Osteoblast (primary cell): ENCODE results near the gene OLFM2. TPM values are rescaled to one million over a fixed set of nuclear protein-coding genes. Genes with fewer than 3 reads are reported as not detected.
"Not testable (repeated sequence)": the region's sequence is repeated elsewhere in the genome, so short reads cannot be mapped to it uniquely, and the experiment has no call there.

Experiments
- DNase-seq: peaks from one replicate; pipeline ENCODE4 v3.0.0; 2011; ENCODE audit warnings: low spot score, mixed read lengths; ENCODE audit not compliant: insufficient read length; ENCODE audit errors: missing footprints
- H2AFZ ChIP-seq: 2 replicates; pipeline ENCODE4 v1.6.0; 2011; ENCODE audit warnings: mild to moderate bottlenecking, low read length
- H3K27ac ChIP-seq: 2 replicates; pipeline ENCODE4 v1.5.1; 2011; ENCODE audit warnings: mild to moderate bottlenecking, low read depth, low read length, moderate library complexity
- H3K27me3 ChIP-seq: 2 replicates; pipeline ENCODE4 v1.6.0; 2012; ENCODE audit warnings: mild to moderate bottlenecking, control low read depth, inconsistent platforms, low read length, moderate library complexity; ENCODE audit not compliant: insufficient read depth
- H3K36me3 ChIP-seq: 2 replicates; pipeline ENCODE4 v1.5.1; 2011; ENCODE audit warnings: mild to moderate bottlenecking, low read length, control low read depth, moderate library complexity; ENCODE audit not compliant: insufficient read depth
- H3K4me1 ChIP-seq: 2 replicates; pipeline ENCODE4 v1.5.1; 2011; ENCODE audit warnings: mild to moderate bottlenecking, low read length, control low read depth, moderate library complexity; ENCODE audit not compliant: insufficient read depth
- H3K4me2 ChIP-seq: 2 replicates; pipeline ENCODE4 v1.6.0; 2011; ENCODE audit warnings: mild to moderate bottlenecking, low read length; ENCODE audit not compliant: insufficient read depth
- H3K4me3 ChIP-seq: fragments of 200-600 bp; sonication (generic); 3 replicates; pipeline ENCODE4 v1.5.1; 2012; ENCODE audit warnings: mild to moderate bottlenecking, low read length, inconsistent platforms; ENCODE audit not compliant: insufficient read depth
- H3K79me2 ChIP-seq: 2 replicates; pipeline ENCODE4 v1.6.0; 2012; ENCODE audit warnings: mild to moderate bottlenecking, low read length, control low read depth, inconsistent platforms; ENCODE audit not compliant: insufficient read depth
- H3K9me3 ChIP-seq: 2 replicates; pipeline ENCODE4 v1.5.1; 2011; ENCODE audit warnings: low read depth, low read length, control low read depth
- H4K20me1 ChIP-seq: 2 replicates; pipeline ENCODE4 v1.6.0; 2012; ENCODE audit warnings: mild to moderate bottlenecking, low read length, control low read depth; ENCODE audit not compliant: insufficient read depth
- total RNA-seq: library from RNA; depleted of rRNA; stranded (reverse); fragments of >200 nt; gene quantifications from 2 replicates; pipeline ENCODE4 v1.2.3, GENCODE V29; 2012
- TF ChIP-seq, protein P1 (sequence below): IDR thresholded peaks from 2 replicates; pipeline ENCODE4 v1.5.1; 2011; ENCODE audit warnings: mild to moderate bottlenecking, low read depth, low read length, moderate library complexity; ENCODE audit errors: extremely low read depth

OLFM2 gene
- total RNA-seq, 1 donor, result 0.72 TPM

DNA sequence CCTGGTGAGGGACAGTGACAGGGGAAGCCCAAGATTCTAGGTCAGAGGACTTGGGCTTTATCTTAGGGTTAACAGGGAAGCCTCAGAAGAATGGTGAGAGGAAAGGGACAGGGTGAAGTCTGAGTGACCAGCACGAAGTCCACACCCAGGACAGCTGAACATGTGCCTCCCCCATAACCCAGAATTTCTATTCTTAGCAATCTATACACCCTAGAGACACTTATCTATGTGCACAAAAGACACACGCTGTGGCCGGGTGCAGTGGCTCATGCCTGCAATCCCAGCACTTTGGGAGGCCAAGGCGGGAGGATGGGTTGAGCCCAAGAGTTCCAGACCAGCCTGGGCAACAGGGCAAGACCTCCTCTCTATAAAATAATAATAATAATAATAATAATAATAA lies 11.1 kb upstream of the OLFM2 start:
- TF ChIP-seq, protein P1, sequence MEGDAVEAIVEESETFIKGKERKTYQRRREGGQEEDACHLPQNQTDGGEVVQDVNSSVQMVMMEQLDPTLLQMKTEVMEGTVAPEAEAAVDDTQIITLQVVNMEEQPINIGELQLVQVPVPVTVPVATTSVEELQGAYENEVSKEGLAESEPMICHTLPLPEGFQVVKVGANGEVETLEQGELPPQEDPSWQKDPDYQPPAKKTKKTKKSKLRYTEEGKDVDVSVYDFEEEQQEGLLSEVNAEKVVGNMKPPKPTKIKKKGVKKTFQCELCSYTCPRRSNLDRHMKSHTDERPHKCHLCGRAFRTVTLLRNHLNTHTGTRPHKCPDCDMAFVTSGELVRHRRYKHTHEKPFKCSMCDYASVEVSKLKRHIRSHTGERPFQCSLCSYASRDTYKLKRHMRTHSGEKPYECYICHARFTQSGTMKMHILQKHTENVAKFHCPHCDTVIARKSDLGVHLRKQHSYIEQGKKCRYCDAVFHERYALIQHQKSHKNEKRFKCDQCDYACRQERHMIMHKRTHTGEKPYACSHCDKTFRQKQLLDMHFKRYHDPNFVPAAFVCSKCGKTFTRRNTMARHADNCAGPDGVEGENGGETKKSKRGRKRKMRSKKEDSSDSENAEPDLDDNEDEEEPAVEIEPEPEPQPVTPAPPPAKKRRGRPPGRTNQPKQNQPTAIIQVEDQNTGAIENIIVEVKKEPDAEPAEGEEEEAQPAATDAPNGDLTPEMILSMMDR, result no peak
- Histone ChIP-seq H3K27me3 (no peaks in the 10 kb centered on the region), H3K9me3 (no peaks in the 10 kb centered on the region), H3K4me3 (no peak overlapping the region), H3K4me1 (peaks cover 21% of the 10 kb centered on the region), H3K79me2 (no peaks in the 10 kb centered on the region), H3K27ac (no peak overlapping the region), H3K4me2 (no peak overlapping the region), H3K36me3 (no peaks in the 10 kb centered on the region), H2AFZ (no peak overlapping the region), H4K20me1 (no peaks in the 10 kb centered on the region)
- no peak for DNase-seq

DNA sequence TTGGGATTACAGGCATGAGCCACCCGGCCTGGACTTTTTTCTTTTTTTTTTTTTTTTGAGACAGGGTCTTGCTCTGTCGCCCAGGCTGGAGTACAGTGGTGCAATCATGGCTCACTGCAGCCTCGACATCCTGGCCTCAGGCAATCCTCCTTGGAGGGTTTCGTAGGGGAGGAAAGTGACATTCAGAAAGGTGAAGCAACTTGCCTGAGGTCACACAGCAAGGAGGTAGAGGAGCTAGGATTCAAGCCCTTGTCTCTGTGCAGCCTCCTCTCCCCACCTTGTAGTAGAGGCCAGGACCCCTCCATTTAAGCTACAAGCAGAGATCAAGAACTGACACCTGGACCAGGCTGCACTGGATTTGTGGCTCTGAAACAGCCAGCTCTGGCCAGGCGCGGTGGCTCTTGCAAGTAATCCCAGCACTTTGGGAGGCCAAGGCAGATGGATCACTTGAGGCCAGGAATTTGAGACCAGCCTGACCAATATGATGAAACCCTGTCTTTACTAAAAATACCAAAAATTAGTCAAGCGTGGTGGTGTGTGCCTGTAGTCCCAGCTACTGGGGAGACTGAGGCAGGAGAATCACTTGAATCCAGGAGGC lies 10.3 kb upstream of the OLFM2 start:
- H3K27me3 ChIP-seq, H3K4me3 ChIP-seq, DNase-seq, H3K9me3 ChIP-seq, H3K4me2 ChIP-seq, H2AFZ ChIP-seq, H4K20me1 ChIP-seq, H3K79me2 ChIP-seq, H3K36me3 ChIP-seq: not testable (repeated sequence)
- H3K27ac ChIP-seq, result peak overlapping the region; percentile 95
- H3K4me1 ChIP-seq, result peaks cover 21% of the 10 kb centered on the region

DNA sequence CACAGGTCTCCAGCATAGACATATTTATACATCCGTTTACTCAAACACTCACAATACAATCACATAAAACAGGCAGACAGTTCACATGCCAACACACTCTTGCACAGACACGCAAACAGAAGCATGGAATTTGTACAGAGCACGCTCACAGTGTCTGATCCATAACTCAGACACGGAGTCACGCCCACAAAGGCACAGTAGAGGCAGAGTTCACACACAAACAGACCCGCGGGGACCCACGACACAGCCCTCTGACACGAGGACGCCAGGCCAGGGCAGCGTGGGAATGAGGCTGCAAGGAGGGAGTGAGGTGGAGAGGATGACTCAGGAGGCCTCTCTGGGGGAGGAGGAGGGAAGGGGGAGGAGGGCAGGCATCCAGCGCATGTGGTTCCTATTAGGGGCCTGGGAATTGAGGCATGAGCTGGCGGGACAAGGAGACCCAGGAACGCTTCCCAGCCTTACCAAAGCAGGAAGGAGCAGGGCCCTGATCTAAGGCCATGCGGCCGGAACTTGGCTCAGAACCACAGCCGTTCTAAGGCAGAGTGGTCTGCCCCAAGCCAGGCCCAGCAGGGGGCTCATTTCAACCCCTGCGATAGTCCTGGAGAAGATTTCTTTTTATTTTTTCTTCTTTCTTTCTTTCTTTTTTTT lies 9.1 kb upstream of the OLFM2 start:
- Histone ChIP-seq H4K20me1 (no peaks in the 10 kb centered on the region), H3K4me2 (peak overlapping the region; percentile 58), H3K9me3 (peaks cover 7% of the 10 kb centered on the region), H3K4me1 (peaks cover 21% of the 10 kb centered on the region), H3K27me3 (no peaks in the 10 kb centered on the region), H3K79me2 (no peaks in the 10 kb centered on the region), H3K27ac (peak overlapping the region; percentile 95), H2AFZ (peak overlapping the region; percentile 71), H3K36me3 (no peaks in the 10 kb centered on the region), H3K4me3 (no peak overlapping the region)
- TF ChIP-seq, protein P1, result peak; percentile 42
- DNase-seq, result peak; percentile 97

DNA sequence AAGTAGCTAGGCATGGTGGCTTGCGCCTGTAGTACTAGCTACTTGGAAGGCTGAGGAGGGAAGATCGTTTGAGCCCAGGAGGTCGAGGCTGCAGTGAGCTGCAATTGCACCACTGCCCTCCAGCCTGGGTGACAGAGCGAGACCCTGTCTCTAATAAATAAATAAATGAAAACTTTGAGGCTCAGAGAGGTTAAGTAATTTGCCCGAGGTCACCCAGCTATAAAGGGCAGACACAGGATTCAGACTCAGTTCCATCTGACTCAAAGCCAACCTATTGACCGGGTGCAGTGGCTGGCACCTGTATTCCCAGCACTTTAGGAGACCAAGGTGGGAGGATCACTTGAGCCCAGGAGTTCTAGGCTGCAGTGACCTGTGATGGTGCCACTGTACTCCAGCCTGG lies 7.4 kb upstream of the OLFM2 start:
- peak overlapping the region; percentile 10 for H3K27ac ChIP-seq
- peaks cover 21% of the 10 kb centered on the region for H3K4me1 ChIP-seq
- TF ChIP-seq, protein P1, result no peak

More for the DNA sequence above, 7.4 kb upstream of the OLFM2 start:
- H3K4me3 ChIP-seq, result no peak overlapping the region
- H3K36me3 ChIP-seq, result no peaks in the 10 kb centered on the region
- no peak overlapping the region for H3K4me2 ChIP-seq
- H2AFZ ChIP-seq, result no peak overlapping the region
- no peak for DNase-seq
- H4K20me1 ChIP-seq, result no peaks in the 10 kb centered on the region
- peaks cover under 1% of the 10 kb centered on the region for H3K27me3 ChIP-seq
- H3K79me2 ChIP-seq, result no peaks in the 10 kb centered on the region
- peaks cover 7% of the 10 kb centered on the region for H3K9me3 ChIP-seq
